GM12878 (cell line): ENCODE data around the gene C10orf67. TPM values are rescaled to one million over a fixed set of nuclear protein-coding genes. Genes with fewer than 3 reads are reported as not detected.

Experiments used
- ATAC-seq: fragments of 200-7000 bp; cut with Tn5 transposase; 3 replicates; pipeline ENCODE4 v1.9.1; 2020; ENCODE audit warnings: mild to moderate bottlenecking, moderate library complexity
- BruUV-seq: library from RNA; stranded (reverse); fragments of 400-500 nt; replicated peaks from 2 replicates; lab custom pipeline; 2021; lab: Mats Ljungman, UMichigan
- CTCF ChIA-PET: fragments of 300-600 bp; sonication (Branson Sonifier 250); formaldehyde crosslinking; extraction: SDS; loops from one replicate; lab custom pipeline; 2021; ENCODE audit warnings: inconsistent platforms; lab: Yijun Ruan, JAX
- POLR2A ChIA-PET: fragments of 350-600 bp; formaldehyde crosslinking; extraction: SDS; loops from one replicate; lab custom pipeline; 2021; ENCODE audit warnings: inconsistent platforms; lab: Charles Lee
- RAD21 ChIA-PET: fragments of 300-600 bp; sonication (Branson Sonifier 250); formaldehyde crosslinking; loops from one replicate; lab custom pipeline; 2023; ENCODE audit warnings: antibody characterized with exemption; ENCODE audit not compliant: unreplicated experiment; lab: Charles Lee
- SMC1A ChIA-PET: fragments of 300-600 bp; sonication (Branson Sonifier 250); formaldehyde crosslinking; loops from one replicate; lab custom pipeline; 2023; ENCODE audit not compliant: unreplicated experiment, uncharacterized antibody; lab: Charles Lee
- DNase-seq: peaks from one replicate; pipeline ENCODE4 v3.0.0-alpha.2; 2011; ENCODE audit warnings: low read depth, low spot score
- FAIRE-seq: peaks from 3 replicates; lab custom pipeline; 2011; peaks lifted over from hg19 to GRCh38; lab: Jason Lieb, UNC
- H2AFZ ChIP-seq: 2 replicates; pipeline ENCODE4 v1.6.0; 2011; ENCODE audit warnings: low read depth, low read length, control low read depth; ENCODE audit not compliant: control insufficient read depth
- H3K27ac ChIP-seq: 2 replicates; pipeline ENCODE4 v1.5.1; 2011; ENCODE audit warnings: control low read depth; ENCODE audit not compliant: control insufficient read depth, insufficient read depth
- H3K27me3 ChIP-seq, 2 experiments: replicated peaks in 1 of 2; 2 replicates each; pipeline versions ENCODE4 v1.6.0 to v1.6.1; 2011; ENCODE audit warnings: low read length in 1 of 2; ENCODE audit not compliant: control insufficient read depth in 2 of 2, insufficient read depth in 2 of 2
- H3K36me3 ChIP-seq, 2 experiments: 2 replicates each; pipeline ENCODE4 v1.5.1; 2011; ENCODE audit warnings: low read length in 1 of 2; ENCODE audit not compliant: control insufficient read depth in 2 of 2, insufficient read depth in 2 of 2
- H3K4me1 ChIP-seq: 2 replicates; pipeline ENCODE4 v1.6.1; 2011; ENCODE audit warnings: mild to moderate bottlenecking, low read length, moderate library complexity, mixed read lengths; ENCODE audit not compliant: control insufficient read depth, insufficient read depth
- H3K4me2 ChIP-seq: 2 replicates; pipeline ENCODE4 v1.6.0; 2011; ENCODE audit warnings: control low read depth; ENCODE audit not compliant: control insufficient read depth, insufficient read depth
- H3K4me3 ChIP-seq: fragments of 200-600 bp; sonication (generic); 2 replicates; pipeline ENCODE4 v1.5.1; 2016
- H3K79me2 ChIP-seq: 2 replicates; pipeline ENCODE4 v1.6.0; 2011; ENCODE audit warnings: low read length; ENCODE audit not compliant: control insufficient read depth, insufficient read depth
- H3K9ac ChIP-seq: 2 replicates; pipeline ENCODE4 v1.8.0; 2011; ENCODE audit warnings: low read length, control low read depth, mixed read lengths; ENCODE audit not compliant: control insufficient read depth, insufficient read depth
- H3K9me3 ChIP-seq: replicated peaks from 3 replicates; pipeline ENCODE4 v1.5.1; 2011; ENCODE audit warnings: mild to moderate bottlenecking, low read length; ENCODE audit not compliant: control insufficient read depth, insufficient read depth
- H4K20me1 ChIP-seq: 2 replicates; pipeline ENCODE4 v1.6.0; 2011; ENCODE audit not compliant: control insufficient read depth, insufficient read depth
- E2F4 ChIP-seq: IDR thresholded peaks from 2 replicates; pipeline ENCODE4 v1.6.1; 2012; ENCODE audit warnings: low read depth, low read length, improper control_type of control experiment
- GABPA ChIP-seq: IDR thresholded peaks from 2 replicates; pipeline ENCODE4 v1.6.1; 2014; ENCODE audit warnings: antibody characterized with exemption, low read depth, mild to moderate bottlenecking, inconsistent platforms
- MEF2B ChIP-seq: fragments of 450-650 bp; IDR thresholded peaks from 2 replicates; pipeline ENCODE4 v1.6.1; 2018; ENCODE audit warnings: mild to moderate bottlenecking, moderate library complexity; ENCODE audit not compliant: partially characterized antibody, poor library complexity, severe bottlenecking
- MTA2 ChIP-seq: fragments of 450-650 bp; IDR thresholded peaks from 2 replicates; pipeline ENCODE4 v1.6.1; 2016; ENCODE audit warnings: low read depth, mild to moderate bottlenecking, moderate library complexity
- RAD21 ChIP-seq: IDR thresholded peaks from 2 replicates; pipeline ENCODE4 v1.6.1; 2011; ENCODE audit warnings: mild to moderate bottlenecking, low read depth, low read length, moderate library complexity; ENCODE audit not compliant: insufficient read depth
- RUNX3 ChIP-seq: IDR thresholded peaks from 2 replicates; pipeline ENCODE4 v1.6.1; 2012; ENCODE audit warnings: low read length, inconsistent platforms
- WGBS: methylation state at CpG from one replicate; pipeline ENCODE4 v1.1.6; 2016; ENCODE audit warnings: low lambda C conversion rate; ENCODE audit not compliant: insufficient replicate concordance, insufficient coverage; ENCODE audit errors: missing lambda C conversion rate; 5-methylcytosine and 5-hydroxymethylcytosine counted together
- in situ Hi-C: fragments of 300-500 bp; cut with MboI; formaldehyde crosslinking; loops from 9 replicates; pipeline ENCODE4 v1.14.3; 2018; ENCODE audit warnings: mixed read lengths
- intact Hi-C: fragments of 100-400 bp; cut with micrococcal nuclease; formaldehyde crosslinking; loops from one replicate; pipeline ENCODE4 v1.14.2; 2022; ENCODE audit not compliant: unreplicated experiment
- polyA plus RNA-seq, 11 experiments: library from polyadenylated mRNA; depleted of rRNA in 4 of 11; unstranded in 6 of 11; stranded (reverse) in 5 of 11; fragments of >200 nt; fragmentation: Nextera tagmentation in 4 of 11; fragmentation: Illumina TruSeq in 1 of 11; extraction: Ambion mirVana in 4 of 11; extraction: Trizol in 1 of 11; gene quantifications; 1 replicate in 1 of 11; 2 replicates in 10 of 11; pipeline versions ENCODE4 v1.2.1 to v1.2.3, GENCODE V29; 2011 to 2016; ENCODE audit warnings: inconsistent platforms in 2 of 11, missing spikeins in 2 of 11, low read depth in 1 of 11
- total RNA-seq, 4 experiments: library from RNA; depleted of rRNA in 3 of 4; stranded (reverse); fragments of >200 nt in 3 of 4; fragmentation: Illumina TruSeq in 1 of 4; extraction: Trizol in 1 of 4; gene quantifications; 2 replicates each; pipeline versions ENCODE4 v1.2.1 to v1.2.3, GENCODE V29; 2013 to 2021
- TF ChIP-seq, protein P1 (sequence below): fragments of 450-650 bp; IDR thresholded peaks from 2 replicates; pipeline ENCODE4 v1.6.1; 2017; ENCODE audit warnings: mild to moderate bottlenecking, moderate library complexity
- TF ChIP-seq, protein P2 (sequence below), 3 experiments: IDR thresholded peaks in 2 of 3; conservative IDR thresholded peaks in 1 of 3; 2 replicates each; pipeline ENCODE4 v1.5.1; 2011; ENCODE audit warnings: low read depth in 3 of 3, low read length in 3 of 3, mild to moderate bottlenecking in 3 of 3, control low read depth in 2 of 3, moderate library complexity in 2 of 3, inconsistent platforms in 1 of 3, mixed read lengths in 1 of 3; ENCODE audit not compliant: control insufficient read depth in 2 of 3, insufficient read depth in 1 of 3; ENCODE audit errors: extremely low read depth in 1 of 3

C10orf67 gene
- total and polyA plus RNA-seq, 10 of the 15 experiments (the other 5 are each of a cell fraction or from before 2014, with no cell fraction given), result 0.06 TPM; not detected in 9

DNA sequence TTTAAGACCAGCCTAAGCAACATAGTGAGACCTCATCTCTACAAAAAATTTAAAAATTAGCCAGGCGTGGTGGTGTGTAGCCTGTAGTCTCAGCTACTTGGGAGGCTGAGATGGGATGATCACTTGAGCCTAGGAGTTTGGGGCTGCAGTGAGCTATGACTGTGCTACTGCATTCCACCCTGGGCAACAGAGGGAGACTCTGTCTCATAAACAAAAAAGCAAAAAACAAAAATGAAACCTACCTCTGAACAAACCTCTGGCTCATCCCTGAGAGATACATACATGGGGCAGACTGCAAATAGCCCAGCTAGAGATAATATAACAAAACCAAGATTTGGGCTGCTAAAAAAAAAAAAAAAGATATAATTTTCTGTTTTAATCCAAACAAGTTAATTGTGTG is 19.5 kb downstream of the C10orf67 start:
- POLR2A ChIA-PET, result no interaction called here

DNA sequence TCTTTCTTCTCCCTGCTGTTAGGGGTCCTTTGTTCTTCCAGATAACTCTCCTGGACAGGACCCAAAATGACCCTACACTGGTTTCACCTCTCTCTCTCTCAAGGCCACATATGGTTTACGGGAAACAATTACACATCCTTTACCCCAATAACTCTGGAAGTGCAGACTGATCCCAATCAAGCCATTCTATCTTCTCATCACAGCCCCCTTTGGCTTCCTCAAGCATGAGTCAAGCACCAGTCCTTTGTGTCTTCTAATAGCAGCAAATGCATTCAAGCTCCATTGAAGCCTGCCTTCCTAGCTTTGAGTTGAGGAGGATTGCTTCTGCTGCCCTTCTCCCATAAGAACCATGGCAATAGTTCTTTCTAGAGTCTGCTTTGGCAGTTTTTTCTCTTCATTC is 20.2 kb downstream of the C10orf67 start:
- 6% methylated on average over 1 of the region's 1 CpG for WGBS
- Histone ChIP-seq H3K4me1 (no peaks in the 10 kb centered on the region), H3K79me2 (no peaks in the 10 kb centered on the region), H3K27me3 (no peaks in the 10 kb centered on the region; a peak in 1 of 4 replicates), H3K36me3 (no peaks in the 10 kb centered on the region), H4K20me1 (no peaks in the 10 kb centered on the region), H2AFZ (no peak overlapping the region), H3K9ac (no peak overlapping the region), H3K27ac (no peak overlapping the region), H3K4me2 (no peak overlapping the region), H3K9me3 (no peaks in the 10 kb centered on the region), H3K4me3 (no peak overlapping the region)
- ChIA-PET CTCF (interaction anchor here (0.8 kb wide), 1 partner anchor 9 kb away, joined by 3 read pairs; no protein-coding TSS in a partner anchor), RAD21 (no interaction called here), POLR2A (interaction anchor here (0.6 kb wide), 2 partner anchors 78 to 1160 kb away, joined by 3 read pairs; no protein-coding TSS in a partner anchor), SMC1A (no interaction called here)
- BruUV-seq, result no TSS peak
- in situ Hi-C loops, result no loop called here
- intact Hi-C loops, result no loop called here
- no peak for FAIRE-seq
- DNase-seq, result no peak
- no peak for ATAC-seq
- TF ChIP-seq MEF2B, result no peak
- TF ChIP-seq, protein P1, sequence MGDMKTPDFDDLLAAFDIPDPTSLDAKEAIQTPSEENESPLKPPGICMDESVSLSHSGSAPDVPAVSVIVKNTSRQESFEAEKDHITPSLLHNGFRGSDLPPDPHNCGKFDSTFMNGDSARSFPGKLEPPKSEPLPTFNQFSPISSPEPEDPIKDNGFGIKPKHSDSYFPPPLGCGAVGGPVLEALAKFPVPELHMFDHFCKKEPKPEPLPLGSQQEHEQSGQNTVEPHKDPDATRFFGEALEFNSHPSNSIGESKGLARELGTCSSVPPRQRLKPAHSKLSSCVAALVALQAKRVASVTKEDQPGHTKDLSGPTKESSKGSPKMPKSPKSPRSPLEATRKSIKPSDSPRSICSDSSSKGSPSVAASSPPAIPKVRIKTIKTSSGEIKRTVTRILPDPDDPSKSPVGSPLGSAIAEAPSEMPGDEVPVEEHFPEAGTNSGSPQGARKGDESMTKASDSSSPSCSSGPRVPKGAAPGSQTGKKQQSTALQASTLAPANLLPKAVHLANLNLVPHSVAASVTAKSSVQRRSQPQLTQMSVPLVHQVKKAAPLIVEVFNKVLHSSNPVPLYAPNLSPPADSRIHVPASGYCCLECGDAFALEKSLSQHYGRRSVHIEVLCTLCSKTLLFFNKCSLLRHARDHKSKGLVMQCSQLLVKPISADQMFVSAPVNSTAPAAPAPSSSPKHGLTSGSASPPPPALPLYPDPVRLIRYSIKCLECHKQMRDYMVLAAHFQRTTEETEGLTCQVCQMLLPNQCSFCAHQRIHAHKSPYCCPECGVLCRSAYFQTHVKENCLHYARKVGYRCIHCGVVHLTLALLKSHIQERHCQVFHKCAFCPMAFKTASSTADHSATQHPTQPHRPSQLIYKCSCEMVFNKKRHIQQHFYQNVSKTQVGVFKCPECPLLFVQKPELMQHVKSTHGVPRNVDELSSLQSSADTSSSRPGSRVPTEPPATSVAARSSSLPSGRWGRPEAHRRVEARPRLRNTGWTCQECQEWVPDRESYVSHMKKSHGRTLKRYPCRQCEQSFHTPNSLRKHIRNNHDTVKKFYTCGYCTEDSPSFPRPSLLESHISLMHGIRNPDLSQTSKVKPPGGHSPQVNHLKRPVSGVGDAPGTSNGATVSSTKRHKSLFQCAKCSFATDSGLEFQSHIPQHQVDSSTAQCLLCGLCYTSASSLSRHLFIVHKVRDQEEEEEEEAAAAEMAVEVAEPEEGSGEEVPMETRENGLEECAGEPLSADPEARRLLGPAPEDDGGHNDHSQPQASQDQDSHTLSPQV, result no peak
- no peak for TF ChIP-seq GABPA
- TF ChIP-seq RUNX3, result no peak
- no peak for TF ChIP-seq E2F4

More for the DNA sequence above, 19.5 kb downstream of the C10orf67 start:
- TF ChIP-seq RAD21 (peak; percentile 56), MTA2 (no peak)
- TF ChIP-seq, protein P2, sequence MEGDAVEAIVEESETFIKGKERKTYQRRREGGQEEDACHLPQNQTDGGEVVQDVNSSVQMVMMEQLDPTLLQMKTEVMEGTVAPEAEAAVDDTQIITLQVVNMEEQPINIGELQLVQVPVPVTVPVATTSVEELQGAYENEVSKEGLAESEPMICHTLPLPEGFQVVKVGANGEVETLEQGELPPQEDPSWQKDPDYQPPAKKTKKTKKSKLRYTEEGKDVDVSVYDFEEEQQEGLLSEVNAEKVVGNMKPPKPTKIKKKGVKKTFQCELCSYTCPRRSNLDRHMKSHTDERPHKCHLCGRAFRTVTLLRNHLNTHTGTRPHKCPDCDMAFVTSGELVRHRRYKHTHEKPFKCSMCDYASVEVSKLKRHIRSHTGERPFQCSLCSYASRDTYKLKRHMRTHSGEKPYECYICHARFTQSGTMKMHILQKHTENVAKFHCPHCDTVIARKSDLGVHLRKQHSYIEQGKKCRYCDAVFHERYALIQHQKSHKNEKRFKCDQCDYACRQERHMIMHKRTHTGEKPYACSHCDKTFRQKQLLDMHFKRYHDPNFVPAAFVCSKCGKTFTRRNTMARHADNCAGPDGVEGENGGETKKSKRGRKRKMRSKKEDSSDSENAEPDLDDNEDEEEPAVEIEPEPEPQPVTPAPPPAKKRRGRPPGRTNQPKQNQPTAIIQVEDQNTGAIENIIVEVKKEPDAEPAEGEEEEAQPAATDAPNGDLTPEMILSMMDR (IDR thresholded peaks at IDR 0.05 in 2 of 3, conservative IDR thresholded peaks at IDR 0.05 in 1 of 3; ENCODE audit: control insufficient read depth in 2 of 3, extremely low read depth in 1 of 3, insufficient read depth in 1 of 3, low read depth in 3 of 3, low read length in 3 of 3), result peak; percentile 11 to 22 (median 21); a peak in 1 of 6 replicates
- SMC1A ChIA-PET, result interaction anchor here (0.5 kb wide), 1 partner anchor 12 kb away, joined by 3 read pairs; no protein-coding TSS in a partner anchor
- H3K36me3 ChIP-seq, result no peaks in the 10 kb centered on the region
- ATAC-seq (peak; percentile 50; the same call in 2 of the 3 replicates), FAIRE-seq (peak; percentile 57), DNase-seq (no peak)
- no peak overlapping the region for H3K9ac ChIP-seq
- H3K27ac ChIP-seq, result no peak overlapping the region
- no peaks in the 10 kb centered on the region for H3K9me3 ChIP-seq
- no peak overlapping the region for H3K4me2 ChIP-seq
- H3K79me2 ChIP-seq, result no peaks in the 10 kb centered on the region
- H4K20me1 ChIP-seq, result no peaks in the 10 kb centered on the region
- no peak overlapping the region for H3K4me3 ChIP-seq
- no peak overlapping the region for H2AFZ ChIP-seq
- intact Hi-C loops, result no loop called here
- BruUV-seq, result no TSS peak
- 0% methylated on average over 1 of the region's 1 CpG for WGBS
- in situ Hi-C loops, result no loop called here
- no peaks in the 10 kb centered on the region for H3K4me1 ChIP-seq
- no peaks in the 10 kb centered on the region; a peak in 1 of 4 replicates for H3K27me3 ChIP-seq
- CTCF ChIA-PET, result interaction anchor here (0.6 kb wide), 1 partner anchor 8 kb away, joined by 3 read pairs; no protein-coding TSS in a partner anchor
- RAD21 ChIA-PET, result no interaction called here
